Stimulated activated CD4-positive, alpha-beta T cell treated with anti-CD3 and anti-CD28 coated beads, Interleukin-1b, Interleukin-23, amount 100 ng/mL, for 24 hours (primary cell): ENCODE results near the gene RETN.

Experiments
- DNase-seq, 4 experiments: peaks; one replicate each; pipeline ENCODE4 v3.0.0-alpha.2; 2020; ENCODE audit warnings: low read depth in 4 of 4, low spot score in 1 of 4

RETN gene

DNA sequence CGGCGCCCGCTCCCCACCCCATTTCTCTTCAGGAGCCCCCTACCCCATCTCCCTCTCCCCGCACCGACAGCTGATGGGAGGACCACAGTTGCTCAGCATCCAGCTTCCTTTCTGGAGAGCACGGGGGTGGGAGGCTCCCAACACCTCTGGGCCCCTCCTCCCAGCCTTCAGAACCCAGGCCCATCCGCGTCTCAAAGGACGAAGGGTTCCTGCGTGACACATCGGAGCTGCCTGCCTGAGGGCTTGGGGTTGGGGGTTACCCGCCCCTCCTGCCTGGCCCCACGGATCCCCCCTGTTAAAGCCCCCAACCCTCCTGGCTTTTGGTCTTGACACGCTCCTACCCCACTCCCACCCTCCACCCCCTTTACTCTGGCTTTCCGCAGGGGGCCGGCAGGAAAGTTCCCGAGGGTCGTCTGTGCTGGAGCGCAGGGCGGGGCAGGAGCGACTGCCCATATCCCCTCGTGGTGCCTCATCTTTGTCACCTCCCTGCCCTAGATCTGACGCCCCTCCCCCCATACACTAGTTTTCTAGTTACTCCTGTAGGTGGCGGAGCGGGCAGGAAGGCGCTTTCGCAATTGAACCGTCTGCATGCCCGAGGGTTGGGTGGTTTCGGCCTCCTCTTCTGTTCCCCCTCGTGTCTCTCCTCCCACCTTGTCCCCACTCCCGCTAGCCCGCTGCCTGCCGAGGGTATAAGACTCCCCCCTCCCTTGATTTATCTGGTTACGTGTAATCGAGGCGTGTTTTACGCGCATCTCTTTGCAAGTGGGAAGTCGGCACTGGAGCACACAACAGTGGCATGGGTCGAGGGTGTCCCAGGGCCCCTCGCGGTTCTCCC is 12.7 kb downstream of the RETN start:
- peak; percentile 65 to 90 (median 81) for DNase-seq

DNA sequence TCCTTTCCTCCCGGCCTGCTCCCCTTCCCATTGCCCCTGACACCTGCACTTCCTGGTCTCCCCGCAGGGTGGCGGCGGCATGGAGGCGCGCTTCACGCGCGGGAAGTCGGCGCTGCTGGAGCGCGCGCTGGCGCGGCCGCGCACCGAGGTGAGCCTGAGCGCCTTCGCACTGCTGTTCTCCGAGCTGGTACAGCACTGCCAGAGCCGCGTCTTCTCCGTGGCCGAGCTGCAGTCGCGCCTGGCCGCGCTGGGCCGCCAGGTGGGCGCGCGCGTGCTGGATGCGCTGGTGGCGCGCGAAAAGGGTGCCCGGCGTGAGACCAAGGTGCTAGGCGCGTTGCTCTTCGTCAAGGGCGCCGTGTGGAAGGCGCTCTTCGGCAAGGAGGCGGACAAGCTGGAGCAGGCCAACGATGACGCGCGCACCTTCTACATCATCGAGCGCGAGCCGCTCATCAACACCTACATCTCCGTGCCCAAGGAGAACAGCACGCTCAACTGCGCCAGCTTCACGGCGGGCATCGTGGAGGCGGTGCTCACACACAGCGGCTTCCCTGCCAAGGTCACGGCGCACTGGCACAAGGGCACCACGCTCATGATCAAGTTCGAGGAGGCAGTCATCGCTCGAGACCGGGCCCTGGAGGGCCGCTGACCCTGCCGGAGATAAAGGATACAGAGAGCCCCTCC is 13.5 kb downstream of the RETN start:
- no peak for DNase-seq

DNA sequence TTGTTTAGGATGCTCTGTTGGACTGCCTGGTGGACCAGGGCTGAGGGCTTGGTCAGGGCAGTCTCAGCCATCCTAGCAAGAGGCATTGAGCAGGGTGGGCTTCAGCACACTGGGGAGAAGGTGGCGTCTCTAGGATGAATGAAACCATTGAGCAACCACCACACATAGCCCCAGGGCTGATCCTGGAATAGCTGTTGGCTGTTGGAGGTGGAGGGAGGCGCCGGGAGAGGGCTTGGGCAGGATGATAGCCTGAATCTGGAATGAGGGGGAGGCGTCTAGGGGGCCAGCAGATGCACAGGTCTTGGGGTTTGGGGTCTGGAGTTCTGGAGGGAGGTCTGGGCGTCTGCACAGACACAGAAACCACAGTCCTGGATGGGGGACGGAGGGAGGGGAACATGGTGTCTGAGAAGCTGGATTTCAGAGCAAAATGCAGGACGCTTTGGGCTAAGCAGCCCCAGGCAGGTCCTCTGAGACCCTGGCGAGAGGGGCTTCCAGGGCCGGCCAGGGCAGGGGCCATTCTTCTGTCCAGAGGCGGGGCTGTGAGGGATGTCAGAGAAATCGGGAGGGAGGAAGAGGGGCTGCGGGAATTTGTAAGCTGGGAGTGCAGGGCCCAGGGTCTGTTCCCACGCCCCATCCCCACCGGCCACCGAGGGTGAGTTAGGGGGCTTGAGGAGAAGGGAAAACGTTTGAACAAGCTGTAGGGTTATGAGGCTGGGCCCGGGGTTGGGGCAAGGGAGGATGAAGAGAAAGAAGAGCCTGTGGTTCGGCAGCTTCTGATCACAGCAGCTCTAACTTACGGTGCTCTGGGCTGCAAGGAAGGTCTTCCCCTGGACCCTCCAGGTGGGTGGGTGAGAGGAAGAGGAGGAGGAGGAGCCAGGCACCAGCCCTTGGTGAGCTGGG is 16.9 kb downstream of the RETN start:
- DNase-seq: no peak

GRCh38 chr19:7687177-7687576 is 18.3 kb downstream of the RETN start:
- DNase-seq: no peak

- DNase-seq: no peak
Observed at GRCh38 chr19:7689165-7689564, 20.3 kb downstream of the RETN start.

DNA sequence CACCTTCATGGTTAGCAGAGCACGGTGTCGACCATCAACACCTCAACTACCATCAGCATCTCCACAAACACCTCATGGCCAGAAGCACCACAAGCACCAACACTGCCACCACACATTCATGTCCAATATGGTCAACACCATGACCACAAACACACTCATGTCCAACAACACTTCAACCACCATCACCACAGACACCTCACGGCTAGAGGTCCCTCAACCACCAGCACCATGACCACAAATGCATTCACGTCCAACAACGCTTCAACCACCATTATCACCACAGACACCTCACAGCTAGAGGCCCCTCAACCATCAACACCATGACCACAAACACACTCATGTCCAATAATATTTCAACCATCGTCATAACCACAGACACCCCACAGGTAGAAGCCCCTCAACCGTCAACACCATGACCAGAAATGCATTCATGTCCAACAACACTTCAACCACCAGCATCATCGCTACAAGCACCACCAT is 22.0 kb downstream of the RETN start:
- DNase-seq: no peak

- DNase-seq: no peak
Observed at GRCh38 chr19:7691497-7691896, 22.6 kb downstream of the RETN start.

GRCh38 chr19:7692417-7693088 is 23.7 kb downstream of the RETN start:
- no peak for DNase-seq

DNA sequence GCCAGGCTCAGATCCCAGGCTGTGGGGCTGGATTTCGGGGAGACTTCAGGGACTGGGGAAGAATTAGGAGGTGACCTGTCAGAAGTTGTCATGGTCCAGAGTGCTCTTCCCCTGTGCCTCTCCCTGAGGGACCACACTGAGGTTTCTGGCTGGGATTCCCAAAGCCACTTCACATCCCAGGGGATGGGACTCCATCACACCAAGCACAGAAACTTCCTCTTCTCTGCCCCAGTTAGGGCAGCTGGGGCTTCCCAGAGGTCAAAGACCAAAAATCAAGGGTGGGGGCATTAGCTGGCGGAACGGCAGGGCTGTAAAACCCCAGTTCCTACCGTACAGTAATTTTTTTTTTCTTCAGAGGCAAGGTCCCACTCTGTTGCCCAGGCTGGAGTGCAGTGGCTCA is 25.6 kb downstream of the RETN start:
- DNase-seq: no peak

- DNase-seq: no peak
Observed at GRCh38 chr19:7697721-7698287, 29.0 kb downstream of the RETN start.

- no peak for DNase-seq
Observed at GRCh38 chr19:7698583-7698982, 29.7 kb downstream of the RETN start.

DNA sequence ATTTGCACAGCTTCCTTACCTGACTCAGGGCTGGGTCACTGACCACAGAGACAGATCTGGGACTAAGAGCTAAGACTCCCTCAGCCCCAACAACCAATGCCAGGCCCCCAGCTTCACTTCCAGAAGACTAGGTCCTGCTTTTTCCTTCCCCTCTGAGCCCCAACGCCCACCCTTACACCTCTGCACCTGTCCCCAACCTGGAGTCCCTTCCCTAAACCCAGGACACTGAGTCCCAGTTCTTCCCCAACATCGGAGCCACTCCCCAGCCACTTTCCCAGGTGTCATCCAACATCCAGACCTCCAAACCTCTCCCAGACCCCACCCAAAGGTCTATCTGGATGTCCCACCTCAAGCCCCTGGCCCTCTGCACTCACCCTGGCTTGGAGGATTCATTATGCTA is 30.2 kb downstream of the RETN start:
- DNase-seq: no peak

DNA sequence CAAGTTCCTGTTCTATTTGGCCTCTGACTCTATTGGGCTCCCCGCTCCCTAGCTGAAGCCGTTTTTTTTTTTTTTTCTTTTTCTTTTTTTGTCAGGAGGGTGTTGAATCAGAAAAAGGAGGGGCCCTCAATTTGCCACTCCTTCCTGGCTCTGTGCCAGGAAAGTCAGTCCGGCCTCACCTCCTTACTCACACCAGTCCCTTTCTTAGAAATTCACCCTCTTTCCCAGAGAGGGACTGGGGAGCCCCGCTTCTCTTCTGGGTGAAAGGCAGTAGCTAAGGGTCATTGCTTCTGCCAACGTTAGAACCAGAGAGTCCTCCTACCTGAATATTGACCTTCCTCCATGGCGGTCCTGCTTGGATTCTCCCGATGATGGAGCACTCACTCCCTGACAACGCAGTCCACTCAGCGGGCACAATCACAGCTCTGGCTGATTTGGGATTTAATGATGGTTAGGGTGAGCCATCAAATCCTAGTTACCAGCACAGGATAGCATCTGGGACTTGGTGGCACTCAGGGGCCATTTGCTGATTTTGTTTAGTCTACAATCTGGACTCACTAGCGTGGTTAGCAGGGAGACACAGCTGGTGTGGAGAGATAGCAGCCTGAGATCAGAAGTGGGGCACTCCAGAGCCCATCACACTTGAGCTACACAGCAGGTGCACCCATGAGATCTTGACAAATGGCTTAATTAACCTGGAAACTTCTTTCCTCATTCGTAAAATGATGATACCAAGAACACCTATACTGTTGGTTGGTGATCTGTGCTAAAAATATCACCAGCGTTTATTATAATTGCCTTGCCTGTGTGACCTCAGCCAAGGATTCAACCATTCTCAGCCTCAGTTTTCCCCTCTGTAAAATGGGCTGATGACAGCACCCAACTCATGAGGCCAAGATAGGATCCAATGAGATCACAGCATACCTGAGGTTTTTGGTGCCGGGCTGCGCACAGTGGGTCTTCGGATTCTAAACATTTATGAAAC is 30.9 kb downstream of the RETN start:
- peak in 2 of 4 experiments; percentile 20 to 54 for DNase-seq

GRCh38 chr19:7701049-7701653 is 32.3 kb downstream of the RETN start:
- DNase-seq: no peak

DNA sequence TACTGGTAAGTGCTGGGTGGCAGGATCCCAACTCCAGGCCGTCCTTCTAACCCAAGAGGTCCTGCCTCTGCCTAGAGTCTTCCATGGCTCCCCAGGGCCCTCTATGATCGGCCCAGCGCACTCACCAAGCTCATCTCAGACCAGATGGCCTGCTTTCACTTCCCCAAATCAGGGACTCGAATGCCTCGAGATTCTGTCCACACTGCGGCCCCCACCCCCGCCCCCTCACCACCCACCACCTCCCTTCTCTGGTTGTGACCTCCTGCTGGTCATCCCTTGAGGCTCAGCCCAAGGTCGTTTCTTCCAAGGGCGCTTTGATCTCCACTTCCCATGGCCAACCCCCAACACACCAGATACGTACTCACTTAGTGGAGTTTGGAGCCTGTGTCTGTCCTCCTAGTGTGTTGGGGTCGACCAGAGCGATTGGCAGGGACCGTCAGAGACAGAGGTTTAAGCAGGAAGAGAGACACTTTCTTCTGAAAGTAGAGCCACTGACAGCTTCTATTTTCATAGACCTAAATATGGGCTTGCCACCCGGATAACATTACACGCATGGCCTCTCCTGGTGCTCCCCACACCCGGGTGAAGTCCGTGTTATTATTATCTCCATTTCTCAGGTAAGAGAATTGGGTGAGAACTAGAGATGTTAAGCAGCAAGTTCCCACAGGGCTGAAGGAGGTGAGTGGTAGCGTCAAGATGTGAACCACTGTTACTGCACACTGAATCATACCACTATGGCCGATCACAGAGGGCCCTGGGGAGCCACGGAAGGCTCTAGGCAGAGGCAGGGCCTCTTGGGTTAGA is 33.0 kb downstream of the RETN start, which contains the start of gene FCER2:
FCER2 (minus strand) TSS at position 478 of the 804 bp plus-strand sequence. CDS start 2,371 bp downstream, outside the sequence.
- no peak for DNase-seq

DNA sequence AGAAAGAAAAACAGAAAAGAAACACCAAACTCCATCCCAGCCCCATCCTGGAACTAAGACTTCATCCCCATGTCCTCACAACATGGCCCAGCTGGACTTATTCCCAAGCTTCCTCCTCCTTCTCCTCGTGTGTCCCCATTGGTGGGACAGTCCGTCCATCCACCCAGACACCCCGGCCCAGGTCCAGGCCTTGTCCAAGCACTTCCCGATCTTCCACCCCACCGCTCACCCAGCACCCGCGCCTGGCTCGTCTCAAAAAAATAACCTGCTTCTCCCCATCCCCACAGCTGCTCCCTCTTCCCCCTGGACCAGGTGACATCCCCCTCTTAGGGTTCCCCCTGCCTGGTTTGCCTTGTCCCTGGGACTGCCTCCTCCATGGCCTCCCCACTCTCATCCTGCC is 34.5 kb downstream of the RETN start:
- DNase-seq: no peak

- no peak for DNase-seq
Observed at GRCh38 chr19:7704280-7705060, 35.6 kb downstream of the RETN start.
